Thyroid gland (tissue), 4 donors: ENCODE measurements around the gene CRAT. TPM values are rescaled to one million over a fixed set of nuclear protein-coding genes. Genes with fewer than 3 reads are reported as not detected.
"Not testable (repeated sequence)": the region's sequence is repeated elsewhere in the genome, so short reads cannot be mapped to it uniquely, and the experiment has no call there.

Experiments used
- DNase-seq, 2 donors: peaks; one replicate each; pipeline ENCODE4 v3.0.0-alpha.2; 2019
- H3K27ac ChIP-seq, 3 donors: fragments of 200-600 bp; sonication (generic); 1 replicate in 2 of 3; 2 replicates in 1 of 3; pipeline ENCODE4 v1.5.1; 2016 to 2019; ENCODE audit warnings: mild to moderate bottlenecking in 1 of 3, moderate library complexity in 1 of 3
- H3K27me3 ChIP-seq: fragments of 200-600 bp; sonication (generic); one replicate; pipeline ENCODE4 v1.5.1; 2019
- H3K36me3 ChIP-seq, 2 donors: fragments of 200-600 bp; sonication (generic); one replicate each; pipeline ENCODE4 v1.5.1; 2016 to 2019
- H3K4me1 ChIP-seq, 2 donors: fragments of 200-600 bp; sonication (generic); one replicate each; pipeline ENCODE4 v1.5.1; 2017 to 2019
- H3K4me3 ChIP-seq, 3 donors: fragments of 200-600 bp; sonication (generic); replicated peaks in 1 of 3; 1 replicate in 2 of 3; 2 replicates in 1 of 3; pipeline ENCODE4 v1.5.1; 2016; ENCODE audit warnings: mild to moderate bottlenecking in 1 of 3
- H3K9me3 ChIP-seq: fragments of 200-600 bp; sonication (generic); one replicate; pipeline ENCODE4 v1.5.1; 2017
- CTCF ChIP-seq, 6 experiments: fragments of 200-600 bp in 3 of 6; fragments of 450-650 bp in 3 of 6; sonication (generic) in 3 of 6; IDR thresholded peaks; one replicate each; pipeline ENCODE4 v1.5.1; 2016 to 2019; ENCODE audit warnings: antibody characterized with exemption in 6 of 6, mild to moderate bottlenecking in 2 of 6, inconsistent platforms in 1 of 6, moderate library complexity in 1 of 6
- POLR2A ChIP-seq, 2 donors: fragments of 450-650 bp; IDR thresholded peaks; one replicate each; pipeline ENCODE4 v1.6.1; 2017; ENCODE audit warnings: antibody characterized with exemption in 2 of 2, mild to moderate bottlenecking in 2 of 2, moderate library complexity in 1 of 2
- WGBS, 2 donors: methylation state at CpG; one replicate each; pipeline ENCODE4 v1.1.5; 2017; 5-methylcytosine and 5-hydroxymethylcytosine counted together
- intact Hi-C: fragments of 100-400 bp; cut with DNase I; formaldehyde crosslinking; loops from one replicate; pipeline ENCODE4 v1.15.1; 2023
- total RNA-seq, 4 donors: library from RNA; depleted of rRNA; stranded (reverse); fragments of >200 nt; gene quantifications; one replicate each; pipeline ENCODE4 v1.2.3, GENCODE V29; 2016

The CRAT gene
- total RNA-seq, 4 donors from 2014 or later: 44.0 to 59.0 (median 54.1) TPM

- H3K36me3 ChIP-seq: peaks cover 0 to 7% of the 10 kb centered on the region in 2 donors
- TF ChIP-seq POLR2A (IDR thresholded peaks at IDR 0.05) (no peak), CTCF (IDR thresholded peaks at IDR 0.05) (no peak)
These were observed 20.2 kb upstream of the CRAT start for GRCh38 chr9:129130791-129131190.

GRCh38 chr9:129130271-129130670, 19.7 kb upstream of the CRAT start:
- H3K27me3 ChIP-seq, H3K36me3 ChIP-seq, H3K9me3 ChIP-seq, H3K4me3 ChIP-seq: not testable (repeated sequence)
- intact Hi-C loops: loop anchor here (5.0 kb wide), 1 partner anchor 657 kb away; no protein-coding TSS in a partner anchor
- Histone ChIP-seq H3K27ac (peak overlapping the region in 1 of 3 donors; percentile 8), H3K4me1 (peaks cover 0 to 14% of the 10 kb centered on the region in 2 donors)
- DNase-seq: peak; percentile 61 to 70
- 38 to 59% methylated on average over 7 of the region's 7 CpGs for WGBS, 2 donors

More at GRCh38 chr9:129130791-129131190, 20.2 kb upstream of the CRAT start:
- H3K27ac ChIP-seq: peak overlapping the region in 1 of 3 donors; percentile 8
- H3K4me1 ChIP-seq: peaks cover 0 to 14% of the 10 kb centered on the region in 2 donors
- intact Hi-C loops: loop anchor here (5.0 kb wide), 1 partner anchor 657 kb away; no protein-coding TSS in a partner anchor
- no peaks in the 10 kb centered on the region for H3K9me3 ChIP-seq
- H3K4me3 ChIP-seq: no peak overlapping the region
- H3K27me3 ChIP-seq: no peaks in the 10 kb centered on the region
- DNase-seq: no peak
- 65% methylated on average over 3 of the region's 3 CpGs for WGBS, 2 donors

- no peak overlapping the region for H3K27ac ChIP-seq
- no peak for TF ChIP-seq CTCF (IDR thresholded peaks at IDR 0.05)
- TF ChIP-seq POLR2A (IDR thresholded peaks at IDR 0.05): no peak
- no peak for DNase-seq
- intact Hi-C loops: no loop called here
- H3K36me3 ChIP-seq: peaks cover 0 to 5% of the 10 kb centered on the region in 2 donors
- WGBS, 2 donors: 88 to 98% methylated on average over 5 of the region's 5 CpGs
- H3K4me1 ChIP-seq: peaks cover 0 to 14% of the 10 kb centered on the region in 2 donors
- no peak overlapping the region for H3K4me3 ChIP-seq
- H3K9me3 ChIP-seq: no peaks in the 10 kb centered on the region
- H3K27me3 ChIP-seq: no peaks in the 10 kb centered on the region
These were observed 18.1 kb upstream of the CRAT start for GRCh38 chr9:129128689-129129088.

GRCh38 chr9:129126749-129127618, 16.4 kb upstream of the CRAT start:
- no peak for TF ChIP-seq POLR2A (IDR thresholded peaks at IDR 0.05)
- TF ChIP-seq CTCF (IDR thresholded peaks at IDR 0.05): no peak
- Histone ChIP-seq H3K4me1 (peaks cover 0 to 14% of the 10 kb centered on the region in 2 donors), H3K27ac (peak overlapping the region in 1 of 3 donors; percentile 24), H3K4me3 (no peak overlapping the region), H3K27me3 (no peaks in the 10 kb centered on the region), H3K9me3 (no peaks in the 10 kb centered on the region), H3K36me3 (peaks cover 1 to 12% of the 10 kb centered on the region in 2 donors)
- 81 to 87% methylated on average over 10 of the region's 10 CpGs for WGBS, 2 donors
- no peak for DNase-seq
- intact Hi-C loops: no loop called here

- no peak for TF ChIP-seq POLR2A (IDR thresholded peaks at IDR 0.05)
- Histone ChIP-seq H3K9me3 (no peaks in the 10 kb centered on the region), H3K36me3 (peaks cover 13 to 24% of the 10 kb centered on the region in 2 donors), H3K27me3 (no peaks in the 10 kb centered on the region), H3K4me1 (peaks cover 0 to 7% of the 10 kb centered on the region in 2 donors), H3K4me3 (no peak overlapping the region), H3K27ac (no peak overlapping the region)
- WGBS, 2 donors: 92 to 93% methylated on average over 8 of the region's 8 CpGs
- no peak for DNase-seq
- intact Hi-C loops: no loop called here
These were observed 14.9 kb upstream of the CRAT start for GRCh38 chr9:129125478-129125877.

- H3K9me3 ChIP-seq: no peaks in the 10 kb centered on the region
- intact Hi-C loops: no loop called here
- H3K36me3 ChIP-seq: peaks cover 13 to 25% of the 10 kb centered on the region in 2 donors
- H3K4me1 ChIP-seq: no peaks in the 10 kb centered on the region
- no peak overlapping the region for H3K4me3 ChIP-seq
- H3K27ac ChIP-seq: no peak overlapping the region
- H3K27me3 ChIP-seq: no peaks in the 10 kb centered on the region
- DNase-seq: no peak
- TF ChIP-seq CTCF (IDR thresholded peaks at IDR 0.05): no peak
- no peak for TF ChIP-seq POLR2A (IDR thresholded peaks at IDR 0.05)
- WGBS, 2 donors: 74 to 80% methylated on average over 3 of the region's 3 CpGs
These were observed 14.0 kb upstream of the CRAT start for GRCh38 chr9:129124506-129125069.

GRCh38 chr9:129122976-129123375, 12.4 kb upstream of the CRAT start:
- H3K4me1 ChIP-seq, H3K27ac ChIP-seq, DNase-seq, H3K9me3 ChIP-seq, intact Hi-C loops, H3K27me3 ChIP-seq, H3K4me3 ChIP-seq: not testable (repeated sequence)
- peaks cover 13 to 25% of the 10 kb centered on the region in 2 donors for H3K36me3 ChIP-seq
- 97 to 98% methylated on average over 14 to 15 of the region's 15 CpGs for WGBS, 2 donors
